Pancreas (tissue), 10 donors: ENCODE data around the gene PROZ. TPM values are rescaled to one million over a fixed set of nuclear protein-coding genes. Genes with fewer than 3 reads are reported as not detected.

ENCODE experiments used
- ATAC-seq, 4 donors: fragments of 200-7000 bp; cut with Tn5 transposase; one replicate each; pipeline versions ENCODE4 v1.8.0 to v1.9.1; 2020; ENCODE audit warnings: mild to moderate bottlenecking in 4 of 4, moderate library complexity in 4 of 4
- DNase-seq, 6 donors: peaks; one replicate each; pipeline ENCODE4 v3.0.0-alpha.2; 2020
- FAIRE-seq: peaks from 2 replicates; lab custom pipeline; 2012; peaks lifted over from hg19 to GRCh38; lab: Jason Lieb, UNC
- H3K27ac ChIP-seq, 4 donors: fragments of 200-600 bp; sonication (generic); 1 replicate in 3 of 4; 2 replicates in 1 of 4; pipeline versions ENCODE4 v1.5.0 to v1.8.0; 2020
- H3K27me3 ChIP-seq, 4 donors: fragments of 200-600 bp; one replicate each; pipeline ENCODE4 v1.8.0; 2021
- H3K36me3 ChIP-seq, 3 donors: fragments of 200-600 bp; sonication (generic) in 1 of 3; one replicate each; pipeline versions ENCODE4 v1.5.0 to v1.8.0; 2020 to 2021
- H3K4me1 ChIP-seq, 3 donors: fragments of 200-600 bp; one replicate each; pipeline ENCODE4 v1.8.0; 2021
- H3K4me3 ChIP-seq, 4 donors: fragments of 200-600 bp; sonication (generic) in 2 of 4; one replicate each; pipeline versions ENCODE4 v1.5.0 to v1.8.0; 2020 to 2021
- H3K9me3 ChIP-seq, 4 donors: fragments of 200-600 bp; one replicate each; pipeline ENCODE4 v1.8.0; 2021
- WGBS, 2 donors: extraction: QIAGEN DNeasy Blood & Tissue Kit; methylation state at CpG; one replicate each; pipeline ENCODE4 v1.1.7; 2013; 5-methylcytosine and 5-hydroxymethylcytosine counted together
- intact Hi-C, 3 donors: fragments of 100-400 bp; cut with DNase I; formaldehyde crosslinking; loops; one replicate each; pipeline versions ENCODE4 v1.11.1 to v1.14.2; 2022
- polyA plus RNA-seq, 2 donors: library from polyadenylated mRNA; stranded (reverse); fragments of 200-250 nt; gene quantifications; one replicate each; pipeline ENCODE4 v1.2.3, GENCODE V29; 2013
- total RNA-seq, 6 donors: library from RNA; stranded (reverse); fragmentation: NEBNext Ultra II Directional in 4 of 6; extraction: Animal tissue kit (Norgen Biotek cat#: 25700) in 4 of 6; gene quantifications; one replicate each; pipeline versions ENCODE4 v1.2.1 to v1.2.4, GENCODE V29; 2021 to 2023
- TF ChIP-seq, protein P1 (sequence below), 4 donors: fragments of 200-600 bp; sonication (generic) in 3 of 4; IDR thresholded peaks; one replicate each; pipeline versions ENCODE4 v1.5.0 to v1.8.0; 2021; ENCODE audit warnings: antibody characterized with exemption in 4 of 4
- donor health status: healthy with polysubstance abuse.
- donor health status: DM: no; HTN: no; CAD: no; lungs with moderate emphysema.
- donor health status: DM: no; HTN: no; CAD: no.
- donor health status: control.
- donor health status: control.
- donor health status: Bipolar disorder and iron deficiency.
- donor health status: DM: yes; HTN: yes; CAD: no.
- donor health status: DM: no; HTN: no; CAD: no.
- donor health status: DM: no; HTN: no; CAD: no.
- donor health status: DM: yes; HTN: yes; CAD: no.

The PROZ gene
- total and polyA plus RNA-seq, 8 donors: 0.05 TPM; not detected in 7

DNA sequence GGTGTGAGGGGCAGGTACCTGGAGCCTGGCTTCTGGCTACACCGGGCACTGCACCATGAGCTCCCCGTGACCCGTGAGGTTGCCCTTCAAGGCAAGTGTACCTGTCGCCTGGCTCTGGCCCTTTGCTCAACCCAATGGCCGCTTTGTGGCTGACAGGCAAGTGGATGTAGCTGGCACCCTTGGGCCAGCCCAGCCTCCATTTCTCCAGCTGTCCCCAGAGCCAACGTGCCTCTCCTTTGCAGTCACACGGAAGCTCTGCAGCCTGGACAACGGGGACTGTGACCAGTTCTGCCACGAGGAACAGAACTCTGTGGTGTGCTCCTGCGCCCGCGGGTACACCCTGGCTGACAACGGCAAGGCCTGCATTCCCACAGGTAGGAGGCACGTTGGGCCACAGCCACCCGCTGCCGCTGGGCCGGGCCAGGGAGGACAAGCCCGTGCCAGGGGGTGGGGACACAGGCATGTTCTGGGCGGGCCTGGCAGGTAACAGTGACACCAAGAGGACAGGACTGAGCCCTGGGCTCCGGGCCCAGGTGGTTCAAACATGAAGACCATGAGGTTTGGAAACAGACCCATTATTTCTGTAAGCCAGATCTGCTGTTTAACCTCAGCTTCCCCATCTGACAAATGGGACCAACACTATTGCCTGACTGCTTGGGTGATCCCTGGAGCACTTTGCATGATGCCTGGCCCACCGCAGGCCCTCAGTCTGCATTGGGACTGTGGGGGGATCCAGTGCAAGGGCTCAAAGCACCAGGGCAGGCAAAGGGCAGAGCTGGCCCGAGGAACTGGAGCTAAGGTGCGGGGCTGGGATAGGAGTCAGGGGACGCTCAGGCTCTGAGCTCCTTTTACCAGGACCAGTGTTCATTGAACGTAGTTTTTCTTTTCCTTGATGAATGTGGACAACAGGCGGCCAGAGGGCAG is 17.5 kb upstream of the PROZ start:
- no peaks in the 10 kb centered on the region for H3K36me3 ChIP-seq
- DNase-seq (peak in 1 of 6 donors; percentile 48), FAIRE-seq (no peak), ATAC-seq (no peak)
- H3K4me1 ChIP-seq: no peaks in the 10 kb centered on the region
- TF ChIP-seq, protein P1, sequence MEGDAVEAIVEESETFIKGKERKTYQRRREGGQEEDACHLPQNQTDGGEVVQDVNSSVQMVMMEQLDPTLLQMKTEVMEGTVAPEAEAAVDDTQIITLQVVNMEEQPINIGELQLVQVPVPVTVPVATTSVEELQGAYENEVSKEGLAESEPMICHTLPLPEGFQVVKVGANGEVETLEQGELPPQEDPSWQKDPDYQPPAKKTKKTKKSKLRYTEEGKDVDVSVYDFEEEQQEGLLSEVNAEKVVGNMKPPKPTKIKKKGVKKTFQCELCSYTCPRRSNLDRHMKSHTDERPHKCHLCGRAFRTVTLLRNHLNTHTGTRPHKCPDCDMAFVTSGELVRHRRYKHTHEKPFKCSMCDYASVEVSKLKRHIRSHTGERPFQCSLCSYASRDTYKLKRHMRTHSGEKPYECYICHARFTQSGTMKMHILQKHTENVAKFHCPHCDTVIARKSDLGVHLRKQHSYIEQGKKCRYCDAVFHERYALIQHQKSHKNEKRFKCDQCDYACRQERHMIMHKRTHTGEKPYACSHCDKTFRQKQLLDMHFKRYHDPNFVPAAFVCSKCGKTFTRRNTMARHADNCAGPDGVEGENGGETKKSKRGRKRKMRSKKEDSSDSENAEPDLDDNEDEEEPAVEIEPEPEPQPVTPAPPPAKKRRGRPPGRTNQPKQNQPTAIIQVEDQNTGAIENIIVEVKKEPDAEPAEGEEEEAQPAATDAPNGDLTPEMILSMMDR (IDR thresholded peaks at IDR 0.05): no peak
- no peaks in the 10 kb centered on the region for H3K9me3 ChIP-seq
- 87 to 91% methylated on average over 26 of the region's 26 CpGs for WGBS, 2 donors
- H3K27me3 ChIP-seq: no peaks in the 10 kb centered on the region
- H3K4me3 ChIP-seq: no peak overlapping the region
- no peak overlapping the region for H3K27ac ChIP-seq
- intact Hi-C loops: no loop called here

GRCh38 chr13:113141601-113141970 is 16.9 kb upstream of the PROZ start:
- TF ChIP-seq, protein P1 (IDR thresholded peaks at IDR 0.05): no peak
- Histone ChIP-seq H3K27ac (no peak overlapping the region), H3K36me3 (no peaks in the 10 kb centered on the region), H3K4me3 (no peak overlapping the region), H3K27me3 (no peaks in the 10 kb centered on the region), H3K4me1 (no peaks in the 10 kb centered on the region), H3K9me3 (no peaks in the 10 kb centered on the region)
- FAIRE-seq (no peak), DNase-seq (peak in 1 of 6 donors; percentile 64), ATAC-seq (no peak)
- intact Hi-C loops: no loop called here
- 82 to 87% methylated on average over 18 of the region's 18 CpGs for WGBS, 2 donors

GRCh38 chr13:113142876-113143275 is 15.6 kb upstream of the PROZ start:
- FAIRE-seq (no peak), DNase-seq (no peak), ATAC-seq (no peak)
- intact Hi-C loops: no loop called here
- Histone ChIP-seq H3K36me3 (no peaks in the 10 kb centered on the region), H3K27ac (no peak overlapping the region), H3K27me3 (no peaks in the 10 kb centered on the region), H3K9me3 (no peaks in the 10 kb centered on the region), H3K4me3 (no peak overlapping the region), H3K4me1 (no peaks in the 10 kb centered on the region)
- TF ChIP-seq, protein P1 (IDR thresholded peaks at IDR 0.05): no peak
- 81 to 88% methylated on average over 7 of the region's 7 CpGs for WGBS, 2 donors

DNA sequence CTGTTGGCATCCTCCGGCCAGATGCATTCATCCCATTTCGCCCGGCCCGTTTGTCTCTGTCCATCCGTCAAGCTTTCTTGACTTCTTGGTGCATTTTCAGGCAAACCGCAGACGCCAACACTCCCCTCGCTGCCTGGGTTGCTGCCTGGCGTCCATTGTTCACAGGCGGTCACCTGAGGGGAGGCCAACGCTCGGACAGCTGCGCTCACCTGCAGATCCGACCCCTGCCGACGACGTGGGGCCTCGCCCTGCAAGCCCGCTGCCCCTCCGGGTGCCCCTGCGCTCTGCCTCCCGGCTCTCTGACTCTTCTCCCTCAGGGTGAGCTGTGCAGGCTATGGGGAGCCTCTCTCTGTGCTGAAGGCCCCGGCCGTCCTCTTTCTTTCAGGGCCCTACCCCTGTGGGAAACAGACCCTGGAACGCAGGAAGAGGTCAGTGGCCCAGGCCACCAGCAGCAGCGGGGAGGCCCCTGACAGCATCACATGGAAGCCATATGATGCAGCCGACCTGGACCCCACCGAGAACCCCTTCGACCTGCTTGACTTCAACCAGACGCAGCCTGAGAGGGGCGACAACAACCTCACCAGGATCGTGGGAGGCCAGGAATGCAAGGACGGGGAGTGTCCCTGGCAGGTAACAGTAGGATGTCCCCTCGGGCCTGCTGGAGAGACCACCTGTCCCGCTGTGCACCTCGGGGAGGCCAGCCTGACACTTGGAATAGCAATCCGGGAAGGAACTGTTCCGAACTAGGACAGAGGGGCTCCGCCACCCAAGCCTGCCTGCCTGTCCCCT is 14.8 kb upstream of the PROZ start:
- Histone ChIP-seq H3K36me3 (no peaks in the 10 kb centered on the region), H3K27me3 (no peaks in the 10 kb centered on the region), H3K9me3 (no peaks in the 10 kb centered on the region), H3K27ac (no peak overlapping the region), H3K4me1 (no peaks in the 10 kb centered on the region), H3K4me3 (no peak overlapping the region)
- WGBS, 2 donors: 77 to 85% methylated on average over 39 of the region's 39 CpGs
- ATAC-seq: no peak
- no peak for FAIRE-seq
- TF ChIP-seq, protein P1 (IDR thresholded peaks at IDR 0.05): no peak
- intact Hi-C loops: no loop called here
- no peak for DNase-seq
